Common myeloid progenitor, CD34-positive (primary cell): ENCODE measurements around the gene AKNAD1.
A peak's percentile ranks its signal among the peaks of the same experiment; 100 is the strongest.

ENCODE experiments used
- CTCF ChIA-PET: fragments of 350-600 bp; sonication (Branson Sonifier 250); formaldehyde crosslinking; loops from one replicate; lab custom pipeline; 2021; ENCODE audit warnings: antibody characterized with exemption; lab: Charles Lee
- POLR2A ChIA-PET: fragments of 350-600 bp; sonication (Branson Sonifier 250); formaldehyde crosslinking; loops from one replicate; lab custom pipeline; 2021; ENCODE audit warnings: antibody characterized with exemption; lab: Charles Lee
- DNase-seq, 3 donors: peaks; one replicate each; pipeline versions ENCODE4 v3.0.0 to v3.0.0-alpha.2; 2013
- H3K27ac ChIP-seq, 2 experiments: 1 replicate in 1 of 2; 2 replicates in 1 of 2; pipeline ENCODE4 v1.7.0; 2013; ENCODE audit warnings: inconsistent platforms in 2 of 2, low read length in 2 of 2, mild to moderate bottlenecking in 2 of 2, low read depth in 1 of 2, moderate library complexity in 1 of 2; ENCODE audit not compliant: severe bottlenecking in 2 of 2, insufficient read depth in 1 of 2, poor library complexity in 1 of 2
- H3K27me3 ChIP-seq, 5 experiments: replicated peaks in 2 of 5; 1 replicate in 3 of 5; 2 replicates in 2 of 5; pipeline versions ENCODE4 v1.6.1 to v1.7.0; 2013; ENCODE audit warnings: low read length in 4 of 5, mild to moderate bottlenecking in 2 of 5, moderate library complexity in 2 of 5, inconsistent platforms in 1 of 5; ENCODE audit not compliant: insufficient read depth in 5 of 5, control insufficient read depth in 4 of 5
- H3K36me3 ChIP-seq, 4 experiments: 1 replicate in 2 of 4; 2 replicates in 2 of 4; pipeline versions ENCODE4 v1.6.1 to v1.7.0; 2013; ENCODE audit warnings: low read length in 3 of 4, control low read depth in 1 of 4, mild to moderate bottlenecking in 1 of 4; ENCODE audit not compliant: control insufficient read depth in 4 of 4, insufficient read depth in 4 of 4
- H3K4me1 ChIP-seq, 4 experiments: 1 replicate in 3 of 4; 2 replicates in 1 of 4; pipeline versions ENCODE4 v1.6.1 to v1.7.1; 2013; ENCODE audit warnings: low read length in 3 of 4, mild to moderate bottlenecking in 3 of 4, control low read depth in 1 of 4, inconsistent platforms in 1 of 4, moderate library complexity in 1 of 4; ENCODE audit not compliant: control insufficient read depth in 4 of 4, insufficient read depth in 4 of 4; ENCODE audit errors: control extremely low read depth in 1 of 4
- H3K4me3 ChIP-seq, 7 experiments: 1 replicate in 4 of 7; 2 replicates in 3 of 7; pipeline versions ENCODE4 v1.5.1 to v1.7.0; 2013; ENCODE audit warnings: mild to moderate bottlenecking in 7 of 7, low read length in 6 of 7, moderate library complexity in 6 of 7, inconsistent platforms in 2 of 7, low read depth in 2 of 7, control low read depth in 1 of 7; ENCODE audit not compliant: insufficient read depth in 4 of 7, control insufficient read depth in 1 of 7; ENCODE audit errors: extremely low read depth in 1 of 7
- H3K9me3 ChIP-seq, 5 experiments: 1 replicate in 4 of 5; 2 replicates in 1 of 5; pipeline versions ENCODE4 v1.6.1 to v1.7.1; 2013; ENCODE audit warnings: low read length in 4 of 5, mild to moderate bottlenecking in 2 of 5, inconsistent platforms in 1 of 5, low read depth in 1 of 5, moderate library complexity in 1 of 5; ENCODE audit not compliant: control insufficient read depth in 4 of 5, insufficient read depth in 2 of 5; ENCODE audit errors: control extremely low read depth in 1 of 5
- WGBS: methylation state at CpG from one replicate; pipeline ENCODE4 v1.1.5; 2013; ENCODE audit not compliant: insufficient coverage; 5-methylcytosine and 5-hydroxymethylcytosine counted together

AKNAD1 gene

GRCh38 chr1:108881369-108881768 lies 24.5 kb upstream of the AKNAD1 start:
- peaks cover 8 to 43% (median 19%) of the 10 kb centered on the region in 4 experiments for H3K4me1 ChIP-seq
- POLR2A ChIA-PET, result no interaction called here
- H3K4me3 ChIP-seq, result no peak overlapping the region
- H3K27ac ChIP-seq, result no peak overlapping the region
- DNase-seq, result peak in 2 of 3 donors; percentile 37 to 49
- peaks cover 0 to 6% (median under 1%) of the 10 kb centered on the region in 4 experiments for H3K36me3 ChIP-seq
- no CpG with 5 or more reads among the region's 1 CpG for WGBS
- no peaks in the 10 kb centered on the region for H3K27me3 ChIP-seq
- no peaks in the 10 kb centered on the region for H3K9me3 ChIP-seq
- CTCF ChIA-PET, result interaction anchor here (0.8 to 9.1 kb wide), 3 partner anchors 41 to 54 kb away, joined by 3 to 102 read pairs (median 3); no protein-coding TSS in a partner anchor

DNA sequence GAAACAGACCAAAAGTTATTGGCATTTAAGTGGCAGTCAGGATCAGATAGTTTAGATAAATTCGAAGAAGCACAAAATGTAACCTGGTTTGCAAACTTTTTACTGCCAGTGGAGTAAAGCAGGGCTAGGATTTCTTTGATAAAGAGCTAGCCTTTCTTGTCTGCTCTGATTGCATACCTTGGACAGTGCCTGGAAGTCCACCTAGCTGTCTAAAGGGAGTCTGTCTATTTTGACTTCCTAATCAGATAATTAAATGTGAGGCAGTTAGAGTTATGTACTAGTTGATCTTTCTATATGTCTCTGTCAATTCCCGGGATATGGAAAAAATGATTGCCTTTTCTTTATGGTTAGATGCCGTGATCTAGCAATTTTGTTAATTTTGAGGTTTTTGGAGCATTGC lies 24.0 kb upstream of the AKNAD1 start:
- H3K4me3 ChIP-seq, result peak overlapping the region in 1 of 7 experiments; percentile 12
- H3K27me3 ChIP-seq, result no peaks in the 10 kb centered on the region
- 93% methylated on average over 3 of the region's 3 CpGs for WGBS
- H3K9me3 ChIP-seq, result no peaks in the 10 kb centered on the region
- H3K36me3 ChIP-seq, result peaks cover 0 to 4% (median 0%) of the 10 kb centered on the region in 4 experiments
- ChIA-PET POLR2A (interaction anchor here (0.6 kb wide), 1 partner anchor 15 kb away, joined by 4 read pairs; no protein-coding TSS in a partner anchor), CTCF (interaction anchor here (0.6 to 1.4 kb wide), 6 partner anchors 19 to 61 kb away, joined by 3 to 5 read pairs (median 4); no protein-coding TSS in a partner anchor)
- H3K4me1 ChIP-seq, result peaks cover 8 to 45% (median 19%) of the 10 kb centered on the region in 4 experiments
- DNase-seq, result peak in 1 of 3 donors; percentile 37
- H3K27ac ChIP-seq, result no peak overlapping the region

DNA sequence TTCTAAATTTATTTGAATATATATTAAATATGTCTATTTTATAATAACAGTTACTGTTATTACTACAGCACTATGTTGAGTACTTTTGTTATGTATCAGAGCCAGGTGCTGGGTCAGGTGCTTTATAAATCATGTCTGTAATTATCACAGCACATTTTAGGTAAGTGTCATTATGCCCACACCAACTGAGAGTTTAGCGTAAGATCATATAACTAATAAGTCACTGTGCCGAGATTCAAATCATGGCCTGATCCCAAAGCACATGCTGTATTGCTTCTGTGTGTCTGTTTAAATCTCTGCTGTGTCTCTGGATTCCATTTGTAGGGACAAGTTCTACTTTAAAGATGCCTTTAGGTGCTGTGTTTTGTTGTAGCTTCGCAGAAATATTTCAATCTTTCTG lies 21.8 kb upstream of the AKNAD1 start:
- H3K4me1 ChIP-seq, result peaks cover 8 to 35% (median 19%) of the 10 kb centered on the region in 4 experiments
- WGBS, result 49% methylated on average over 2 of the region's 3 CpGs
- H3K27me3 ChIP-seq, result no peaks in the 10 kb centered on the region
- H3K36me3 ChIP-seq, result peaks cover 0 to 4% (median 0%) of the 10 kb centered on the region in 4 experiments
- POLR2A ChIA-PET, result no interaction called here
- CTCF ChIA-PET, result interaction anchor here (0.9 to 2.8 kb wide), 4 partner anchors 10 to 52 kb away, joined by 3 to 16 read pairs (median 4); no protein-coding TSS in a partner anchor
- H3K4me3 ChIP-seq, result peak overlapping the region in 6 of 7 experiments; percentile 36 to 99 (median 68)
- peak overlapping the region in 1 of 2 experiments; percentile 86 for H3K27ac ChIP-seq
- H3K9me3 ChIP-seq, result no peaks in the 10 kb centered on the region
- no peak for DNase-seq

- Histone ChIP-seq H3K36me3 (peaks cover 0 to 4% (median 0%) of the 10 kb centered on the region in 4 experiments), H3K9me3 (no peaks in the 10 kb centered on the region), H3K4me1 (peaks cover 8 to 35% (median 19%) of the 10 kb centered on the region in 4 experiments), H3K27me3 (no peaks in the 10 kb centered on the region), H3K27ac (peak overlapping the region; percentile 25 to 86), H3K4me3 (peak overlapping the region; percentile 14 to 99 (median 90))
- POLR2A ChIA-PET, result interaction anchor here (0.8 kb wide), 1 partner anchor 20 kb away, joined by 3 read pairs; no protein-coding TSS in a partner anchor
- CTCF ChIA-PET, result interaction anchor here (0.9 to 2.8 kb wide), 5 partner anchors 11 to 52 kb away, joined by 3 to 16 read pairs (median 3); no protein-coding TSS in a partner anchor
- WGBS, result no CpG with 5 or more reads among the region's 4 CpGs
- no peak for DNase-seq
These were observed 21.2 kb upstream of the AKNAD1 start for GRCh38 chr1:108878160-108878469.

- Histone ChIP-seq H3K27me3 (no peaks in the 10 kb centered on the region), H3K9me3 (no peaks in the 10 kb centered on the region), H3K4me1 (peaks cover 8 to 35% (median 19%) of the 10 kb centered on the region in 4 experiments), H3K4me3 (peak overlapping the region; percentile 86 to 99 (median 95)), H3K27ac (peak overlapping the region; percentile 61 to 86), H3K36me3 (no peaks in the 10 kb centered on the region)
- DNase-seq, result peak in 1 of 3 donors; percentile 39
- WGBS, result 0% methylated on average over 19 of the region's 30 CpGs
- CTCF ChIA-PET, result interaction anchor here (0.7 to 2.8 kb wide), 11 partner anchors 11 to 71 kb away, joined by 3 to 16 read pairs (median 4); no protein-coding TSS in a partner anchor
- POLR2A ChIA-PET, result interaction anchor here (0.8 to 1.6 kb wide), 4 partner anchors 14 to 25 kb away, joined by 3 to 5 read pairs (median 4); no protein-coding TSS in a partner anchor
These were observed 20.7 kb upstream of the AKNAD1 start for GRCh38 chr1:108877348-108878159.

- no peaks in the 10 kb centered on the region for H3K36me3 ChIP-seq
- CTCF ChIA-PET, result interaction anchor here (1.1 to 2.1 kb wide), 4 partner anchors 10 to 43 kb away, joined by 3 to 11 read pairs (median 4); no protein-coding TSS in a partner anchor
- H3K4me3 ChIP-seq, result no peak overlapping the region
- no peak for DNase-seq
- no peaks in the 10 kb centered on the region for H3K9me3 ChIP-seq
- H3K27ac ChIP-seq, result no peak overlapping the region
- POLR2A ChIA-PET, result interaction anchor here (0.7 kb wide), 2 partner anchors 19 to 115 kb away, joined by 3 to 5 read pairs; no protein-coding TSS in a partner anchor
- no peaks in the 10 kb centered on the region for H3K27me3 ChIP-seq
- H3K4me1 ChIP-seq, result peaks cover 0 to 5% (median 2%) of the 10 kb centered on the region in 4 experiments
- WGBS, result 92% methylated on average over 2 of the region's 5 CpGs
These were observed 14.3 kb upstream of the AKNAD1 start for GRCh38 chr1:108871050-108871724.
